Stimulated activated CD8-positive, alpha-beta memory T cell treated with anti-CD3 and anti-CD28 coated beads, Interleukin-15, amount 100 ng/mL, for 1 hour (primary cell): ENCODE measurements around the gene TRIB2.

Source experiments
- DNase-seq: peaks from one replicate; pipeline ENCODE4 v3.0.0-alpha.2; 2020; ENCODE audit warnings: low read depth

Gene TRIB2

DNA sequence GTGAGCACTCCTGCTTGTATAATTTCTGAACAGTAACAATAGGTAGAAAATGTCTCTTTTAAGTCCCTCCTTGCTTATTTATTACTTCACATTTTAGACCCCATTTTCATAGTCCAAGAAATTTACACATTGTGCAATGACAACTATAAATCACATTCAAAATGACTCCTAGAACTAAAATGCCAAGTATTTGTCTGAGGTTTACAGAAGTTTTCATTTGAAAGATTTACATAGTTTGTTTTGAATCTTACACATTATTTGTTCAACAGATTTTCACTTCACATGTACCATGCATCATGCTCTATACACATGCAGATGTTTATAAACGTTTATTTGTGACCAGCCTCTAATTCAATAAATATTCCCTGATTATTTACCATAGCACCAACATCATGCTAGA is 15.7 kb upstream of the TRIB2 start:
- DNase-seq, result no peak

DNA sequence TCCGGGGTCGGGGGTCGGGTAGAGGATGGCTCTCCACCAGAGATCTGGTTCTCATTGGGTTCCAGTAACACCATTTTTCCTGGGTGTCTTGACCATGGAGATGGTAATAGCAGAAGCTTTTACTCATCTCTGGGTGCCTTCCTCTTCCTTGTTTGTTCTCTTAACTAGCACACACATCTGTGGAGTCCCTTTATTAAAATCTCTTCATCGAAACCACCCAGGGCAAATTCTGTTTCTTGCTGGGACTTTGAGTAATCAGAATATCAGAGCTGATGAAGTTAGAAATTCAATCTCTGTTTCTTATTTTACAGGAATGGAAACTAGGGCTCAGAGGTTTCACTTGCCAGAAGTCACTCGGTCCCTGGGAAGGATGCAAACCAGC is 15.0 kb upstream of the TRIB2 start:
- DNase-seq, result no peak

DNA sequence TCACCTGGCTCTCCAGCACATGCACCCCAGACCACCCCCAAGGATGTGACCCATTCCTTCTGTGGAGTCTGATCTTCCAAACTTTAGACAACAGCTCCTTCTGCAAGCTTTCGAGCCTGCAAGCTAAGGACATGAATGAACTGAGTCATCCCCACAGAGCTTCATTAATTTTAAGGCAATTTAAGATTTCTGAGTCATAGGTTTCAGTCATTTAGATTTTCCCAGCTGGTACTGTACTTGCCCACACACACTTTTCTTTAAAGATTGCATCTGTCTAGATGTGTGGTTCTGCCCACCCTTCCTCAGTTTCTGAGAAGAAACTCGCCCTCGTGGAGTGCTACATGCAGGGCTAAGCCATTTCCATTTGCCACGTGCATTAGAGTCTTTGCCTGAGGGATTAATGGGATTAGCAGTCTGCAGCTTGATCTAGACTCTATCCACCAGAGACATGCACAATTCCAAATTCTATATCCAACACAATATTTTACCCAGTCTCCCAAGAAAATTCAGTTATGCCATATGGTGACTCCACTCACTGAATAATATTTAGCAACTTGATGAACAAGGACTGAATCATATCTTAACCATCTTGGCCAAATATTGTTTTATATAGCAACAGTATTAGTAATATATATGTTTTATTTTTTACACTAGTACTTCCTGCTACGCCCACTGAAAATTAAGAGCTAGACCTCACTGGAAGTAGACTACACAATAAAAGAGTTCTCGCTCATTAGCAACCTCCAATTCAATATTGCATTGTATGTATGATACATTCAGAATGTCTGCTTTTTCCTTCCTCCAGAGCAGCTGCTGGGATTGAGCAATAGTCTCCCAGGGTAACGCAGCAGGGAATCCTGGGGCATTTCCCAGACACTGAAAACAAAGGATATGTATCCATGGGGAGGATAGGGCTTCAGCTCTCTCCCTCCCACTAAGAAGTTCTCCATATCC is 14.3 kb upstream of the TRIB2 start:
- no peak for DNase-seq

DNA sequence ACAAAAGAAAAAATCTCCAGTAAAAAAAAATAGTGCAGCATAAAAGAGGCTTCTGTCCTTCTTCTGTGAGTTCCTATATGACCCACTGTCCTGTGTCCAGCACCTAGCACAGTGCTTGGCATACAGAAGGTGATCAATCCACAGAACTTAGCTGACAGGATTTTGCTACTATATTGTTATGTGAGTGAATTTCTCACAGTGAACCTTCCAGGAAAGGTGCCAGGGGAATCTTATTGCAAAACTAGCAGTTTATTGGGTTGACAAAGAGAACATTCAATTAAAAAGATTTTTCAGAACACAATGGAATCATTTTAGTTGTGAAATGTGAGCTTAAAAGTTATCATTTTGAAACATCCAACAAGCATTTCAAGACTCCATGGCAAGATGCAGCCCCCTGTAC is 12.4 kb upstream of the TRIB2 start:
- DNase-seq, result no peak

DNA sequence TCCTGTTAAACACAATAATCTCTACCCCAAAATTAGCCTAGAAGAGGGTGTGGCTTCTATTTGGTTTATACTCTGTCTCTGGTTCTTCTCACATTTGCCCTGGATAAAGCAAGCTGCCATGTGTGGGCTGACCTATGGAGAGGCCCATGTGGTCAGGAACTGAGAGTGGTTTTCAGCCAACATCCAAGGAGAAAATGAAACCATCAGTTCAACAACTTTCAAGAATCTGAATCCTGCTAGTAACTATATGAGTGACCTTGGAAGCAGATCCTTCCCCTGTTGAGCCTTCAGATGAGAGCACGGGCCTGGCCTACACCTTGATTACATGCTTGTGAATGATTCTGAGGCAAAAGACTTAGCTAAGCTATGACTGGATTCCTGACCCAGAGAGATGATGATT is 11.5 kb upstream of the TRIB2 start:
- DNase-seq, result no peak

DNA sequence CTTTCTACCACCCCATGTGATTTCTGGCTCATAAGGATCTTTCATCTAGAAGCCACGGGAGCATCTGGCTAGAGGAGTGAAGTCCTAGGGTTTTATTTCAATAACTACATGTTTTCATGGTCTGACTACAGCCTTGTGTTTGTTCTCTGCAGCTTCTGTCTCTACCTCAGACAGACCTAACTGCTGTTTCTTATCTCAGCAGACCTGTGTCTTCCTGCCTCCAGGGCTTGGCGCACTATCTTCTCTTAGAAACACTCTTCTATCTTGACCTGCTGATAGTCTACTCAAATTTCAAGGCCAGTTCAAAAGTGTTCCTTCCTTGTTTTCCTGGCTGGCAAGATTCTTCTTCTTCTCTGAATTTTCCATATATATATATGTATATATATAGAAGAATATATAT is 11.0 kb upstream of the TRIB2 start:
- no peak for DNase-seq

DNA sequence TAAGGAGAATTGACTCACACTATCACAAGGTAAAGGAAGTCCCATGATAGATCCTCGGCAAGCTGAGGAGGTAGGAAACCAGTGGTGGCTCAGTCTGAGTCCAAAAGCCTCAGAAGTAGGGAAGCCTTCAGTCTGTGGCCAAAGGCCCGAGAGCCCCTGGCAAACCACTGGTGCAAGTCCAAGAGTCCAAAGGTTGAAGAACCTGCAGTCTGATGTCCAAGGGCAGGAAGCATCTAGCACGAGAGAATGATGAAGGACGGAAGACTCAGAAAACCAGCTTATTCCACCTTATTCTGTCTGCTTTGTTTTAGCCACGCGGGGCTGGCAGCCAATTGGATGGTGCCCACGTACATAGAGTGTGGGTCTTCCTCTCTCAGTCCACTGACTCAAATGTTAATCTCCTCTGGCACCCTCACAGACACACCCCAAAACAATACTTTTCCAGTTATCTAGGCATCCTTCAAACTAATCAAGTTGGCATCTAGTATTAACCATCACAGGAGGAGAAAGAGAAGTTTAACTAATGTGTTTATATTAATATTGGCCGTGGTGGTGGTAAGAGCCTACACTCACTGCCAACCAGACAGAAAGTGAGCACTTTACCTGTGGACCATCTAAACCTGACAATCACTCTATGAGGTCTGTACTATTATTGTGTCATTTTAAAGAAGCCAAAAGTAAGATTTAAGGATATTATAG is 8.1 kb upstream of the TRIB2 start:
- no peak for DNase-seq

DNA sequence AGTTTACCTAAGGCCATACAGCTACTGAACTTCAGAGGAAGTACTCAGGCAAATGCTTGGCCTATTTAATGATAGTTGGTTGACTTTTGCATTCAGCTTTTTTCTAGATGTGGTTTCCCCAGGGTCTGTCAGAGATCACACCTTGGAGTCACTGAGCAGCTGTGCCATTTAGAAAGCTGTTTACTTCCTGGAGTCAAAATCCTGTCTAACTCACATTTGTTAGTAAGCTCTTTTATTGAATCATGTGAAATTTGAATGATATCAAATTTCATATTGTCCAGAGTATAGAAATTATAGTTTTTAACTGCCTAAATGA is 7.6 kb upstream of the TRIB2 start:
- DNase-seq, result no peak

DNA sequence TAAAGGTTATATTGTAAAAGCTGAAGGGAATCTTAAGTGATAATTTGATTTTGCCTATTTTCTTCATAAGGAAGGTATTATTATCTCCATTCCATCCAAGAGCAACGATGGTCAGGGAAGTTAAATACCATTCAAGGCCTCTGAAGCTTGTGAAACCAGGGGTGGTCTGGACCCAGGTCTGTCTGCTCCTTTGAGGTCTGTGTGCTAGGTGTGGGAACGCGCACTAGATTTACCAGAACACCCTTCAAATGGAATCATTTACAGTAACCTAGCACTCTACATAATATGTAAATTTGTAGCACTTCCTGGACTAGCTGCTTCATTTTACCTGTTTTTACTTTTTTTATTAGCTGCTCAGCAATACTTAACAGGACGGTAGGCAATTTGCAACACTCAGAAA is 6.4 kb upstream of the TRIB2 start:
- DNase-seq, result no peak

DNA sequence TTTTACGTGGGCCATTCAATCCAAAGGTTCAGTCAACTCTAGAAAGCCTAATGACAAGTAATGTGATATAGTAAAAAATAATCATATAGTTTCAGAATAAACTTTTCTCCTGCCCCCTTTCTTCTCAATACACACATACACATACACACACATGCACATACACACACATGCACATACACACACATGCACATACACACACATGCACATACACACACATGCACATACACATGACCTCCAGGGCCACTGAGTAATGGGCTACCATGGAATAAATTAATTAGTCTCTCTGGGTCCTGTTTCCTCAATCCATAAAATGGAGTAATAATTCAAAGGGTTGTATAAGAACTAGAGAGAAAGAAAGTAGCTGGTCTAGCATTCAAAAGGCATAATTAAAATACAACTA is 5.4 kb upstream of the TRIB2 start:
- DNase-seq, result no peak

DNA sequence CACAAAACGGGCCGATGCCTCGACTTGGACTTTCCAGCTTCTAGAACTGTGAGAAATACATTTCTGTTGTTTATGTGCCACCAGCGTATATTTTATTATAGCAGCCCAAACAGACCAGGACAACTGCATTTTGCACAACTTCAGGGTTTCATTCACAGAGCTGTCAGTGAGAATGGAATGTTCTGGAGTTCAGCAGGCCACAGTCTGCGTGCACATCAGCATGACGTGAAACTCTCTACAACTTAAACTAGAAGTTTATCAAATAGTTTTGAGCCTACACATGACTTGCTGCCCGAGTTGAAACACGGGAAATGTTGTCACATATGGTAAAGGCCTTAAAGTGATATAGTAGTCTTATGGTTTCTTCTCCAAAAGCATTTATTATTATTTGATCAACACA is 3.9 kb upstream of the TRIB2 start:
- no peak for DNase-seq

DNA sequence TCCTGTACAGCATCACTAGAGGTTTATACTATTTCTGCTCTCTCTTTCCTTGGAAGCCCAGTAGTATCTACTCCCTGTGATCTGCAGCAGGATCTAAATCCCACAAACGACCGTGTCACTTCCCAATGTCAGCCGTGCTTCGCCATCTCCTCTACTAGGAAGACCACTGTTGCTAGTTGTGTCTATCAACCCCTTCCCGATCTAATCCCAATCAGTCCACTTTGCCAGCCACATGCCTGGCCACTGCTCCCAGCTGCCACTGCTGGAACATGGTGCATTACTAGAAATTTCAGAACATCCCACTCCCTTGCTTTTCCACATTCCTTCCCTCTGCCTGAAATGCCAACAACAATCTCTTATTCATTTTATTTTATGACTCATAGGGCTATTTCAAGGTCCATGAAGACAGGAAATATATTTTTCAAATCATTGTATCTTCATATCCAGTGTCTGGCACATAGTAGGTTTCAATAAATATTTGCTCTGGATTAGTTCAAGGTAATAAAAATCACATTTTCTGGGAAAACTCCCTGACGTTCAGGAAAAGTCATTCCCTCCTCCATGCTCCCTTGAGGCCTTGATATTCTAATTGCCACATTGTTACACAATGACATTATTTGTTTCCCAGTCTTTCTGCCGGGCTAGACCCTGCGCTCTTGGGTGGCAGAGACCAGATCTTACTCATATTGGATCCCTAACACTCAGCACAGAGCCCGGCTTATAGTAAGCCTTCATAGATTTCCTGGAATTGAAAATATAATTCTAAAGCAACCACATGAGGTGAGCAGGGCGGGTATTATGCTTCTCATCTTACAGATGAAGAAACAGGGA is 2.1 kb upstream of the TRIB2 start:
- no peak for DNase-seq

DNA sequence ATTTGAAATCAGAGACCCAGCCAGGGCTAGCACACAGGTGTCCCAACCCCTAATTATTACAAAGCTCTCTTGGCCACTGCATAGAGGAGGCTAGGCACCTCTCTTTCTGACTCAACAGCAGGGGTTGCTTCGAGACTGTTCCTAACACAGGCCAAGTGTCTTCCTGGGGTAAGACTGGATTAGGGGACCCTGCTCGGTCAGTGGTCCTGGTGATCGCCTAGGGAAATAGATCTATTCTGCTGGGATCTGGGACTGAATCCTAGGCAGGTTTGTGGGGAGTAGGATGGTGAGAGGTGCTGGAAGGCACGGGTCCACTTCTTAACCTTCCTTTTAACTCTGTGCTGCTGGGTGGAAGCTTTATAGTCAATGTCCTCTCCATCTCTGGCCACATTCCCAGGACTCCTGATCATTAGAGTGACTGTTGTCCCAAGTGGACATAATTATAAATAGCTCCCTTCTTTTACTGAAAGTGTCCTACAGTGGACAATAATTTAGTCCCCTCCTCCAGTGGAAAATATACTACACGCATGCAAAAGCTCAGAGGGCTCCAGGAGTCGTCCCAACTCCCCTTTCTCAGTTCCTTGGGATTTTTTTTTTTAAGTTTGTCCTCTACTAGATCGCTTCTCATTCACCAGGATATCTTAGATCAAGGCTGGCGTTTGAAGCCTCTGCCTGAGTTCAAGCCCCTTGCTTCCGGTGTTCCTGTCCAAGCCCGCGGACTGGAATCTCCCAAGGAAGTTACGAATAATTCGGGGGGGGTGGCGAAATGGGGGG is 1.3 kb upstream of the TRIB2 start:
- DNase-seq, result no peak

DNA sequence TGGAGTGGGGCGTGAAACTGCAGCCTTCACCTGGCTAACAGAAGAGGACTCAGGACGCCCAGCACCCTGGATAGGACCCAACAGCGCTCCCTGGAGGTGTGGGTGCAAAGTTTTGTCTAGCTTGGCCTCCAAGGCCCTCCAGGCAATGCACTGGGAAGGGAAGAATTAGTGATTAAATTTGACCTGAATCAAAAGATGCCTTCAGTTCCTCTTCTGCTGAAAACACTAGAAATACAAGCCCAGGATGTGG is 779 bp upstream of the TRIB2 start:
- DNase-seq, result peak; percentile 68

DNA sequence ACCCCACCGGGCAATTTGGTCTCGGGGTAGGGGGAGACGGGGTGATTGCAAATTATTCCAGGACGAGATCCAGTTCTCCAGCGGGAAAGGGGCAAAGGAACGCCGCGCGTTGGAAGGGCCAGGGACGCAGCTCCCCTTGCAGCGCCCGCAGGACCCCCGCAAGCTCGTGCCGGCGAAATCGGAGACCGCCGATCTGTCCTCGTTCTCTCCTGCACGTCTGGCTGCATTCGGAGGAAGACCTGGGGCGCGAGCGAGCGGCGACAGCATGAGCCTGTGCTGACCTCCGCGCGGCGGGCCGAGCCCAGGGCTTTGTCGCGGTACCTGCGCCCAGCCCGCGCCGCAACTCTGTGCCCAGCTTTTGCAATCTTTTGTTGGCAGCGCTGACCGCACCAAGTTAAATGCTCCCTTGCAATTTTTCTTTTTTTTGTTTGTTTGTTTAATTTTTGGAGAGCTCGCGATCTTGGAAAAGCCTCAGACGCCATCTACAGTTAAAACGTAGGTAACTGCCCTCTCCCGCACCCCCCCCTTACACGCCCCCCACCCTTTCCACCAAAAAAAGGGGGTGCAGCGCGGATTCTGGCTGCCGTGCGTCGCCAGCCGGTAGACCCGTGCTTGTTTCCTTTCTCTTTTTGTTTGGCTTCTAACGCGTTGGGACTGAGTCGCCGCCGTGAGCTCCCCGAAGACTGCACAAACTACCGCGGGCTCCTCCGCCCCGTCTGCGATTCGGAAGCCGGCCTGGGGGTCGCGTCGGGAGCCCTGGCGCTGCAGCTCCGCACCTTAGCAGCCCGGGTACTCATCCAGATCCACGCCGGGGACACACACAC is 667 bp downstream of the TRIB2 start:
- DNase-seq, result no peak

DNA sequence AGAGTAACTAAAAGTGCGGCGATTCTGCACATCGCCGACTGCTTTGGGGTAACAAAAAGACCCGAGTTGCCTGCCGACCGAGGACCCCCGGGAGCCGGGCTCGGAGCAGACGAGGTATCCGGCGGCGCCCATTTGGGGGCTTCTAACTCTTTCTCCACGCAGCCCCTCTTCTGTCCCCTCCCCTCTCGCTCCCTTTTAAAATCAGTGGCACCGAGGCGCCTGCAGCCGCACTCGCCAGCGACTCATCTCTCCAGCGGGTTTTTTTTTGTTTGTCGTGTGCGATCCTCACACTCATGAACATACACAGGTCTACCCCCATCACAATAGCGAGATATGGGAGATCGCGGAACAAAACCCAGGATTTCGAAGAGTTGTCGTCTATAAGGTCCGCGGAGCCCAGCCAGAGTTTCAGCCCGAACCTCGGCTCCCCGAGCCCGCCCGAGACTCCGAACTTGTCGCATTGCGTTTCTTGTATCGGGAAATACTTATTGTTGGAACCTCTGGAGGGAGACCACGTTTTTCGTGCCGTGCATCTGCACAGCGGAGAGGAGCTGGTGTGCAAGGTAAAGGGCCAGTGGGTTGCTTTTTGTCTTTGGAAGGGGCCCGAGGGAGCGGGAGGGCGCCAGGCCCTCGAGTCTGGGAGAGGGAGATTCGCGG is 1.4 kb downstream of the TRIB2 start:
- no peak for DNase-seq

DNA sequence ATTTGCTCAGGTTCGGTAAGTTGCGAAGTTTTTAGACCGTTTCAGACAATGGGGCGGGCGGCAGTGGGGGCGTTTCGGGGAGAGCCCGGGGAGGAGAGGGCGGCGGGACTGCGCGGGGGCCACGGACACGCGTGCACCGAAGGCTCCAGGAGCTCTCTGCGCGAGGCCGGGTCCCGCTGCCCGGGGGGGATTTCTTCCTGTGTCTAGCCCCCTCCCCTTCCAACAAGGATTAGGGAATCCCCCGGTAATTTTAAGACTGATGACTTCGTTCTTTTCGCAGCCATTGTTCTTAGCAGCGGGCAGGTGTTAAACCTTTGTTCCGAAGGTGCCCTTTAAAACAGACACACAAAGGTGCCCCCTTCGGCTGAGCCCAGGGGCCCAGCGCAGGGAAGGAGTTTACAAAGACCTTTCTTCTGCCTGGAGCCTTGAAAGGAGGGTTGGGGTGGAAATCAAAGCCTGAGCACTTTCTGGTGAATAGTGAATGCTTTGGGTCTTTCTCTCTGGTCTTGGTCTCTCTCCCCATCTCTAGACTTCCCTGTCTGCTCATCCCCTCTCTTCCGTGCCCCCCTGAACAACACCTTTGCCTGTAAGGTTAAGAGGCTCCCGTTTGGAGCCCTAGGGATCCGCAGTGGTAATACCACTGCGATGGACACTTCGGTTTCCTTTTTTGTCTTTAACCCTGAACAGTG is 2.1 kb downstream of the TRIB2 start:
- DNase-seq, result no peak

DNA sequence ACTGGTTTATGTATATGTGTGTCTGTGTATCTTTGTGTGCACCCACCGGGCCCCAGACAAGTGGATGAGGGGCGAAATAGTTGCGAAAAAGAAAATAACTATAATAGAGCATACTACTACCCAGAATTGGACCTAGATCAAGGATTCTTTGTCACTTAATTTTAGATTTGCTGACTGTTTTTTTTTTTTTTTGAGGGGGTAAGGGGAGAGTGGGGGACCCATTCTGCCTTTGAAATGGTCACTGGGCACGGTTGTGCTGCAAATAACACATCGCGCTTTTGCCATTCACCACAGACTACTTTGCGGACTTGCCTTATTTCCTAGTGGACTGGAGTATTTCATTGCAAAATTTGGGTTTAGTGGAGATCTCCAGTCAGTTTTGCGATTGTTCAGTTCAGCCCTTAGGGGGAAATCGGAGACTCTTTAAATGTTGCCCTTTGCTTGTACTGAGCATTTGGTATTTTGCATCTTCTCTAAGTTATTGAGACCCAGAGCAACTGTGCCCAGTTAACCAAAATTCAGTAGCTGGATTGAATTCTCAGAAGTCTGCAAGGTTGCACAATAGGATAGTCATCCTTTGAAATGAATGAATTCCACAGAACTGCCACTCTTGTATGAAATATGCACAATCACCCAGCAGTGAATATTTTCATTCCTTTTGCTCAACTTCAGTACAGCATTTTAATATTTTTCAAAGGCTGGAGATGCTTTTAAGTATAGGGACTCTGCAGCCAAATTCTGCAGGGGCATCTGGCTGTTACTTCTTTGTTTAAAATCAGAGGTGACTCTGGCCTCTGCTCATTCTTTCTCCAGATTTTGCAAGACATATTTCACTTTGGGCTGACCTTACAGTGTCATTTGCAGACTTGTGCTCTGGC is 2.9 kb downstream of the TRIB2 start:
- DNase-seq, result no peak

DNA sequence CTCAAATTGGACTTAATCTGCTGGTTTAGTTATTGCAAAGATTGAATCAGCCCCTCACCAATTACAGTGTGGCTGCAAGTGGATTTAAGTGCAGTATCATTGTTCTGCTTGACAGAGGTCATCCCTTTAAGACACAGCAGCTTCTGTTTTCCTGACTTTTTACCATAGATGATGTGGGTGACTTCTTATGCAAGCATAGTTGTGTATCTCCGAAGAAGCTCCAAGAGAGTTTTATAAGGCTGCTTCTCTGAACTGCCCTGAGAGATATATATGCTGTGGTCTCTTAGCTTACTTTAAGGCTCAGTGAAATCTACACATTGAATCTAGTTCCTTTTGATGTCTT is 3.5 kb downstream of the TRIB2 start:
- no peak for DNase-seq
